Ovary (tissue), 3 donors: ENCODE measurements around the gene CALD1.

Source experiments
- CTCF ChIP-seq, 3 donors: fragments of 450-650 bp in 2 of 3; fragments of 200-600 bp in 1 of 3; IDR thresholded peaks; one replicate each; pipeline versions ENCODE4 v1.5.1 to v1.8.0; 2016 to 2022; ENCODE audit warnings: antibody characterized with exemption in 3 of 3, mild to moderate bottlenecking in 1 of 3
- POLR2A ChIP-seq: fragments of 450-650 bp; IDR thresholded peaks from one replicate; pipeline ENCODE4 v1.6.1; 2017; ENCODE audit warnings: antibody characterized with exemption, mild to moderate bottlenecking, moderate library complexity
- donor health status: DM: no; HTN: no; CAD: no.

GRCh38 chr7:134882481-134882880 is 103.0 kb downstream of the CALD1 start:
- TF ChIP-seq CTCF (IDR thresholded peaks at IDR 0.05), result no peak
- no peak for TF ChIP-seq POLR2A
